ENCODE results near the gene SEZ6. TPM values are rescaled to one million over a fixed set of nuclear protein-coding genes. Genes with fewer than 3 reads are reported as not detected.

SEZ6 gene
- total and polyA plus RNA-seq, 8 donors = under 0.01 to 21.4 (median 0.37) TPM; not detected in 2

DNA sequence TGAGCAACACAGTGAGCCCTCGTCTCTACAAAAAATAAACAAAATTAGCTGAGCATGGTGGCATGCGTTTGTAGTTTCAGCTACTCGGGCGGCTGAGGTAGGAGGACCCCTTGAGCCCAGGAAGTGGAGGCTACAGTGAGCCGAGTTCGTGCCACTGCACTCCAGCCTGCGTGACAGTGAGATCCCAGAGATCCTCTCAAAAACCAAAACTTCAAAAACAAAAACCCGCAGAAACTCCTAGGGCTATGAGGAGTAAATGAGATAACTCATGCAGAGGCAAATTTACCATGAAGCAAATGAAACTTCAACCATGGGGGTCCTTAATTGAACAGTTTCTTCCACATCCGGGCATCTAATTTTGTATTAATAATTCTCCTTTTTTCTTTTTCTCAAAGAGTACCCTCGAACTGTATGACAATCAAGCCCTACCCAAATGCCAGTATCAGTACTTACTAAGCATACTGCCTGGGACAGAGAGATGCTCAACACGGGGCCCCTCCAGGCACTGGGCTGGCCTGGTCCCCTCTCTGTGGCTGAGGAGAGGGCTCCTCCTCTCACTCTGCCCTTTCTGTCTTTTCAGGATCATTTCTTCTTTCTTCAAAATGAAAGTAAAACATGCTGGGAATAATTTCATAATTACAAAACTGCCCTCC lies 36.3 kb upstream of the SEZ6 start:
- H3K4me3 ChIP-seq = peak overlapping the region in 2 of 4 donors; percentile 1 to 13
- H3K9me3 ChIP-seq = no peaks in the 10 kb centered on the region
- peak overlapping the region in 2 of 5 donors; percentile 32 to 44 for H3K27ac ChIP-seq
- 77 to 81% (median 79%) methylated on average over 11 of the region's 11 CpGs for WGBS, 5 donors
- DNase-seq = no peak
- H3K27me3 ChIP-seq = peaks cover 0 to 12% (median 10%) of the 10 kb centered on the region in 3 donors
- H3K36me3 ChIP-seq = no peaks in the 10 kb centered on the region
- intact Hi-C loops (cut with DNase I; ENCODE audit: low total_unique reads) = no loop called here
- TF ChIP-seq, protein P1, sequence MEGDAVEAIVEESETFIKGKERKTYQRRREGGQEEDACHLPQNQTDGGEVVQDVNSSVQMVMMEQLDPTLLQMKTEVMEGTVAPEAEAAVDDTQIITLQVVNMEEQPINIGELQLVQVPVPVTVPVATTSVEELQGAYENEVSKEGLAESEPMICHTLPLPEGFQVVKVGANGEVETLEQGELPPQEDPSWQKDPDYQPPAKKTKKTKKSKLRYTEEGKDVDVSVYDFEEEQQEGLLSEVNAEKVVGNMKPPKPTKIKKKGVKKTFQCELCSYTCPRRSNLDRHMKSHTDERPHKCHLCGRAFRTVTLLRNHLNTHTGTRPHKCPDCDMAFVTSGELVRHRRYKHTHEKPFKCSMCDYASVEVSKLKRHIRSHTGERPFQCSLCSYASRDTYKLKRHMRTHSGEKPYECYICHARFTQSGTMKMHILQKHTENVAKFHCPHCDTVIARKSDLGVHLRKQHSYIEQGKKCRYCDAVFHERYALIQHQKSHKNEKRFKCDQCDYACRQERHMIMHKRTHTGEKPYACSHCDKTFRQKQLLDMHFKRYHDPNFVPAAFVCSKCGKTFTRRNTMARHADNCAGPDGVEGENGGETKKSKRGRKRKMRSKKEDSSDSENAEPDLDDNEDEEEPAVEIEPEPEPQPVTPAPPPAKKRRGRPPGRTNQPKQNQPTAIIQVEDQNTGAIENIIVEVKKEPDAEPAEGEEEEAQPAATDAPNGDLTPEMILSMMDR (IDR thresholded peaks at IDR 0.05) = no peak
- TF ChIP-seq POLR2AphosphoS5 (IDR thresholded peaks at IDR 0.05) (no peak), POLR2A (IDR thresholded peaks at IDR 0.05) (no peak), EP300 (IDR thresholded peaks at IDR 0.05) (no peak)
- peaks cover 0 to 15% (median 12%) of the 10 kb centered on the region in 4 donors for H3K4me1 ChIP-seq

- intact Hi-C loops (cut with DNase I; ENCODE audit: low total_unique reads) = no loop called here
- Histone ChIP-seq H3K36me3 (no peaks in the 10 kb centered on the region), H3K4me1 (peaks cover 0 to 15% (median 12%) of the 10 kb centered on the region in 4 donors), H3K9me3 (no peaks in the 10 kb centered on the region), H3K4me3 (no peak overlapping the region), H3K27me3 (peaks cover 0 to 18% (median 16%) of the 10 kb centered on the region in 3 donors), H3K27ac (no peak overlapping the region)
- TF ChIP-seq EP300 (IDR thresholded peaks at IDR 0.05) (no peak), POLR2AphosphoS5 (IDR thresholded peaks at IDR 0.05) (no peak), POLR2A (IDR thresholded peaks at IDR 0.05) (no peak)
- TF ChIP-seq, protein P1 (IDR thresholded peaks at IDR 0.05) = no peak
- DNase-seq = no peak
- WGBS, 5 donors = 92 to 94% (median 93%) methylated on average over 6 of the region's 6 CpGs
Measured at GRCh38 chr17:29041571-29041970, 35.7 kb upstream of the SEZ6 start.

- DNase-seq = no peak
- Histone ChIP-seq H3K36me3 (no peaks in the 10 kb centered on the region), H3K4me3 (no peak overlapping the region), H3K27me3 (peaks cover 0 to 20% (median 18%) of the 10 kb centered on the region in 3 donors), H3K9me3 (no peaks in the 10 kb centered on the region), H3K4me1 (peaks cover 0 to 15% (median 12%) of the 10 kb centered on the region in 4 donors), H3K27ac (no peak overlapping the region)
- WGBS, 5 donors = 97 to 100% (median 98%) methylated on average over 2 of the region's 2 CpGs
- intact Hi-C loops (cut with DNase I; ENCODE audit: low total_unique reads) = no loop called here
- TF ChIP-seq, protein P1 (IDR thresholded peaks at IDR 0.05) = no peak
- no peak for TF ChIP-seq EP300 (IDR thresholded peaks at IDR 0.05)
- TF ChIP-seq POLR2AphosphoS5 (IDR thresholded peaks at IDR 0.05) = no peak
- TF ChIP-seq POLR2A (IDR thresholded peaks at IDR 0.05) = no peak
Measured at GRCh38 chr17:29041091-29041490, 35.3 kb upstream of the SEZ6 start.

GRCh38 chr17:29039764-29040598 lies 34.1 kb upstream of the SEZ6 start:
- intact Hi-C loops (cut with DNase I; ENCODE audit: low total_unique reads) = no loop called here
- no peak overlapping the region for H3K4me3 ChIP-seq
- 70 to 81% (median 76%) methylated on average over 12 to 13 of the region's 13 CpGs for WGBS, 5 donors
- TF ChIP-seq POLR2A (IDR thresholded peaks at IDR 0.05) (no peak), POLR2AphosphoS5 (IDR thresholded peaks at IDR 0.05) (no peak), EP300 (IDR thresholded peaks at IDR 0.05) (no peak)
- TF ChIP-seq, protein P1 (IDR thresholded peaks at IDR 0.05) = no peak
- no peak overlapping the region for H3K27ac ChIP-seq
- peak in 1 of 2 donors; percentile 40 for DNase-seq
- H3K27me3 ChIP-seq = peaks cover 0 to 27% (median 20%) of the 10 kb centered on the region in 3 donors
- H3K4me1 ChIP-seq = peaks cover 0 to 15% (median 12%) of the 10 kb centered on the region in 4 donors
- peaks cover 0 to 10% (median 6%) of the 10 kb centered on the region in 4 donors for H3K9me3 ChIP-seq
- no peaks in the 10 kb centered on the region for H3K36me3 ChIP-seq

Measured in stomach (tissue), 9 donors.